Ascending aorta (tissue), 2 donors: ENCODE measurements around the gene TRIM26. TPM values are rescaled to one million over a fixed set of nuclear protein-coding genes. Genes with fewer than 3 reads are reported as not detected.
"Not testable (repeated sequence)": the region's sequence is repeated elsewhere in the genome, so short reads cannot be mapped to it uniquely, and the experiment has no call there.

Source experiments
- DNase-seq, 2 donors: peaks; one replicate each; pipeline ENCODE4 v3.0.0-alpha.2; 2019; ENCODE audit warnings: low spot score in 2 of 2
- H3K27ac ChIP-seq, 2 donors: fragments of 200-600 bp; sonication (generic); one replicate each; pipeline ENCODE4 v1.5.1; 2016 to 2017; ENCODE audit warnings: mild to moderate bottlenecking in 1 of 2
- H3K27me3 ChIP-seq: fragments of 200-600 bp; sonication (generic); one replicate; pipeline ENCODE4 v1.5.1; 2017
- H3K36me3 ChIP-seq, 2 donors: fragments of 200-600 bp; sonication (generic); one replicate each; pipeline ENCODE4 v1.5.1; 2016
- H3K4me1 ChIP-seq, 2 donors: fragments of 200-600 bp; sonication (generic); one replicate each; pipeline ENCODE4 v1.5.1; 2016 to 2017; ENCODE audit warnings: mild to moderate bottlenecking in 1 of 2
- H3K4me3 ChIP-seq, 2 donors: fragments of 200-600 bp; sonication (generic); one replicate each; pipeline ENCODE4 v1.5.1; 2016 to 2017; ENCODE audit warnings: mild to moderate bottlenecking in 1 of 2
- H3K9me3 ChIP-seq, 2 donors: fragments of 200-600 bp; sonication (generic); one replicate each; pipeline ENCODE4 v1.5.1; 2016
- CTCF ChIP-seq, 3 experiments: fragments of 200-600 bp in 2 of 3; fragments of 450-650 bp in 1 of 3; sonication (generic) in 2 of 3; IDR thresholded peaks; one replicate each; pipeline ENCODE4 v1.5.1; 2016 to 2019; ENCODE audit warnings: antibody characterized with exemption in 3 of 3, mild to moderate bottlenecking in 1 of 3, moderate library complexity in 1 of 3
- intact Hi-C: fragments of 100-400 bp; cut with DNase I; formaldehyde crosslinking; loops from one replicate; pipeline ENCODE4 v1.15.1; 2023
- total RNA-seq: library from RNA; depleted of rRNA; stranded (reverse); fragments of >200 nt; gene quantifications from one replicate; pipeline ENCODE4 v1.1.0, GENCODE V29; 2016

TRIM26 gene
- total RNA-seq, 1 donor from 2014 or later = 38.6 TPM

- no peak for TF ChIP-seq CTCF (IDR thresholded peaks at IDR 0.05)
- intact Hi-C loops = no loop called here
- no peak for DNase-seq
- Histone ChIP-seq H3K4me3 (no peak overlapping the region), H3K27me3 (no peaks in the 10 kb centered on the region), H3K4me1 (peaks cover 0 to 3% of the 10 kb centered on the region in 2 donors), H3K36me3 (no peaks in the 10 kb centered on the region), H3K9me3 (no peaks in the 10 kb centered on the region), H3K27ac (no peak overlapping the region)
Observed at GRCh38 chr6:30167101-30167500, 46.1 kb downstream of the TRIM26 start.

- H3K4me3 ChIP-seq, H3K9me3 ChIP-seq, intact Hi-C loops, H3K4me1 ChIP-seq, H3K27me3 ChIP-seq, DNase-seq, H3K36me3 ChIP-seq, H3K27ac ChIP-seq: not testable (repeated sequence)
Observed at GRCh38 chr6:30165238-30165637, 48.0 kb downstream of the TRIM26 start.

GRCh38 chr6:30164714-30165113, 48.5 kb downstream of the TRIM26 start:
- intact Hi-C loops = no loop called here
- H3K9me3 ChIP-seq = no peaks in the 10 kb centered on the region
- DNase-seq = no peak
- no peaks in the 10 kb centered on the region for H3K4me1 ChIP-seq
- H3K4me3 ChIP-seq = no peak overlapping the region
- H3K27ac ChIP-seq = no peak overlapping the region
- TF ChIP-seq CTCF (IDR thresholded peaks at IDR 0.05) = no peak
- H3K27me3 ChIP-seq = no peaks in the 10 kb centered on the region
- H3K36me3 ChIP-seq = no peaks in the 10 kb centered on the region

GRCh38 chr6:30163918-30164654, 49.1 kb downstream of the TRIM26 start:
- no peak for TF ChIP-seq CTCF (IDR thresholded peaks at IDR 0.05)
- intact Hi-C loops = no loop called here
- no peaks in the 10 kb centered on the region for H3K36me3 ChIP-seq
- no peaks in the 10 kb centered on the region for H3K27me3 ChIP-seq
- H3K4me1 ChIP-seq = no peaks in the 10 kb centered on the region
- no peaks in the 10 kb centered on the region for H3K9me3 ChIP-seq
- no peak overlapping the region for H3K4me3 ChIP-seq
- no peak for DNase-seq
- no peak overlapping the region for H3K27ac ChIP-seq

GRCh38 chr6:30163090-30163917, 49.9 kb downstream of the TRIM26 start, which contains the start of gene TRIM15:
TSS of gene TRIM15 (plus strand) at chr6:30163546. CDS start at chr6:30163685, 139 bp downstream.
- intact Hi-C loops = no loop called here
- Histone ChIP-seq H3K36me3 (no peaks in the 10 kb centered on the region), H3K27ac (no peak within 1 kb of the TSS), H3K4me1 (no peaks in the 10 kb centered on the region), H3K27me3 (no peaks in the 10 kb centered on the region), H3K9me3 (no peaks in the 10 kb centered on the region), H3K4me3 (no peak within 1 kb of the TSS)
- no peak for TF ChIP-seq CTCF (IDR thresholded peaks at IDR 0.05)
- DNase-seq = no peak
